HepG2 (cell line): ENCODE measurements around the gene LATS2. TPM values are rescaled to one million over a fixed set of nuclear protein-coding genes. Genes with fewer than 3 reads are reported as not detected.

Experiments
- ATAC-seq: fragments of 200-7000 bp; cut with Tn5 transposase; 3 replicates; pipeline ENCODE4 v1.9.1; 2020; ENCODE audit warnings: mild to moderate bottlenecking, moderate library complexity
- BruUV-seq: library from RNA; stranded (reverse); fragments of 400-500 nt; replicated peaks from 2 replicates; lab custom pipeline; 2021; lab: Mats Ljungman, UMichigan
- CTCF ChIA-PET: fragments of 300-600 bp; formaldehyde crosslinking; extraction: SDS; loops from one replicate; lab custom pipeline; 2021; ENCODE audit warnings: low total read pairs, inconsistent platforms, low intra/inter-chr PET ratio; lab: Yijun Ruan, JAX
- POLR2A ChIA-PET: fragments of 350-600 bp; sonication (Branson Sonifier 250); formaldehyde crosslinking; loops from one replicate; lab custom pipeline; 2020; ENCODE audit warnings: antibody characterized with exemption, inconsistent platforms; lab: Yijun Ruan, JAX
- DNase-seq: peaks from one replicate; pipeline ENCODE4 v3.0.0-alpha.2; 2015; ENCODE audit warnings: low spot score
- FAIRE-seq: peaks from 3 replicates; lab custom pipeline; 2011; peaks lifted over from hg19 to GRCh38; lab: Jason Lieb, UNC
- H2AFZ ChIP-seq: one replicate; pipeline ENCODE4 v1.6.1; 2011; ENCODE audit warnings: low read length, inconsistent platforms
- H3K27ac ChIP-seq: fragments of 300-600 bp; 3 replicates; pipeline ENCODE4 v1.8.0; 2011; ENCODE audit warnings: mixed run types, mild to moderate bottlenecking, mixed read lengths, low read length, inconsistent platforms; ENCODE audit not compliant: insufficient read depth; ENCODE audit errors: extremely low read length
- H3K27me3 ChIP-seq, 2 experiments: fragments of 200-600 bp in 1 of 2; 2 replicates in 1 of 2; 3 replicates in 1 of 2; pipeline versions ENCODE4 v1.6.0 to v1.8.0; 2011; ENCODE audit warnings: low read length in 2 of 2, mild to moderate bottlenecking in 2 of 2, moderate library complexity in 2 of 2, inconsistent platforms in 1 of 2; ENCODE audit not compliant: insufficient read depth in 2 of 2, control insufficient read depth in 1 of 2
- H3K36me3 ChIP-seq, 2 experiments: fragments of 200-600 bp in 1 of 2; replicated peaks in 1 of 2; 2 replicates in 1 of 2; 3 replicates in 1 of 2; pipeline versions ENCODE4 v1.5.1 to v1.8.0; 2011; ENCODE audit warnings: low read length in 2 of 2, inconsistent platforms in 1 of 2; ENCODE audit not compliant: insufficient read depth in 2 of 2, control insufficient read depth in 1 of 2
- H3K4me1 ChIP-seq: 2 replicates; pipeline ENCODE4 v1.5.1; 2012; ENCODE audit warnings: low read length, inconsistent platforms; ENCODE audit not compliant: insufficient read depth
- H3K4me2 ChIP-seq: 2 replicates; pipeline ENCODE4 v1.6.0; 2011; ENCODE audit warnings: low read depth, low read length, inconsistent platforms
- H3K4me3 ChIP-seq, 3 experiments: fragments of 200-600 bp in 1 of 3; sonication (generic), shearing (Covaris generic) in 1 of 3; replicated peaks in 1 of 3; 2 replicates each; pipeline ENCODE4 v1.5.1; 2011 to 2016; ENCODE audit warnings: low read length in 3 of 3, inconsistent platforms in 2 of 3, low read depth in 2 of 3, mild to moderate bottlenecking in 2 of 3, control low read depth in 1 of 3, mixed read lengths in 1 of 3; ENCODE audit not compliant: insufficient read depth in 1 of 3
- H3K79me2 ChIP-seq: one replicate; pipeline ENCODE4 v1.6.1; 2011; ENCODE audit warnings: low read length, inconsistent platforms; ENCODE audit not compliant: insufficient read depth
- H3K9ac ChIP-seq: 2 replicates; pipeline ENCODE4 v1.6.0; 2011; ENCODE audit warnings: mild to moderate bottlenecking, low read depth, low read length, inconsistent platforms; ENCODE audit not compliant: insufficient read depth
- H3K9me3 ChIP-seq: 2 replicates; pipeline ENCODE4 v1.5.1; 2012; ENCODE audit warnings: mild to moderate bottlenecking, low read length
- H4K20me1 ChIP-seq: 2 replicates; pipeline ENCODE4 v1.6.0; 2011; ENCODE audit warnings: inconsistent platforms, mild to moderate bottlenecking, low read length, moderate library complexity; ENCODE audit not compliant: insufficient read depth
- ATM ChIP-seq: fragments of 450-650 bp; IDR thresholded peaks from 2 replicates; pipeline ENCODE4 v1.7.1; 2017; ENCODE audit warnings: mild to moderate bottlenecking, borderline replicate concordance
- IKZF4 ChIP-seq: sonication (generic); formaldehyde crosslinking; IDR thresholded peaks from 2 replicates; pipeline ENCODE4 v1.5.1; 2020; ENCODE audit warnings: borderline replicate concordance, mild to moderate bottlenecking, low read depth, missing genetic modification reagents; ENCODE audit errors: not compliant biosample characterization
- PHF5A ChIP-seq: IDR thresholded peaks from one replicate; pipeline ENCODE4 v1.6.1; 2018; ENCODE audit warnings: low read depth, missing genetic modification reagents; ENCODE audit not compliant: unreplicated experiment
- SNAPC4 ChIP-seq: sonication (generic); formaldehyde crosslinking; IDR thresholded peaks from 2 replicates; pipeline ENCODE4 v1.4.0; 2020; ENCODE audit warnings: mild to moderate bottlenecking, missing genetic modification reagents
- SOX5 ChIP-seq: IDR thresholded peaks from 2 replicates; pipeline ENCODE4 v1.6.1; 2016; ENCODE audit warnings: borderline replicate concordance
- ZNF234 ChIP-seq: sonication (generic); formaldehyde crosslinking; conservative IDR thresholded peaks from 2 replicates; pipeline ENCODE4 v1.5.1; 2020; ENCODE audit warnings: mild to moderate bottlenecking, missing genetic modification reagents
- ZNF317 ChIP-seq: sonication (generic); formaldehyde crosslinking; IDR thresholded peaks from 2 replicates; pipeline ENCODE4 v1.5.0; 2020; ENCODE audit warnings: mild to moderate bottlenecking, missing genetic modification reagents
- ZNF44 ChIP-seq: sonication (generic); formaldehyde crosslinking; IDR thresholded peaks from 2 replicates; pipeline ENCODE4 v1.5.1; 2020; ENCODE audit warnings: mild to moderate bottlenecking, missing genetic modification reagents
- ZNF556 ChIP-seq: sonication (generic); formaldehyde crosslinking; IDR thresholded peaks from 2 replicates; pipeline ENCODE4 v1.4.0; 2020; ENCODE audit warnings: mild to moderate bottlenecking, missing genetic modification reagents, borderline replicate concordance
- WGBS: methylation state at CpG from one replicate; pipeline ENCODE4 v1.1.6; 2017; ENCODE audit warnings: low lambda C conversion rate; 5-methylcytosine and 5-hydroxymethylcytosine counted together
- in situ Hi-C: cut with HindIII; loops from 2 replicates; pipeline ENCODE4 v1.10.0; 2017; ENCODE audit warnings: low pct_unique_long_range_greater_than_20kb; ENCODE audit not compliant: extremely low pct_ligation_motif_present
- intact Hi-C: fragments of 100-400 bp; cut with micrococcal nuclease; formaldehyde crosslinking; loops from one replicate; pipeline ENCODE4 v1.10.0; 2022; ENCODE audit not compliant: unreplicated experiment
- polyA plus RNA-seq, 8 experiments: library from polyadenylated mRNA; depleted of rRNA in 3 of 8; stranded (reverse) in 7 of 8; unstranded in 1 of 8; fragments of >200 nt; fragmentation: Illumina TruSeq in 4 of 8; extraction: Trizol in 4 of 8; gene quantifications; 2 replicates each; pipeline versions ENCODE4 v1.2.1 to v1.2.3, GENCODE V29; 2011 to 2016; ENCODE audit warnings: low read depth in 4 of 8, missing spikeins in 1 of 8, mixed read lengths in 1 of 8; ENCODE audit not compliant: insufficient read depth in 1 of 8
- total RNA-seq, 5 experiments: library from RNA; depleted of rRNA; stranded (reverse); fragments of >200 nt; fragmentation: Illumina TruSeq; extraction: Trizol; gene quantifications; 2 replicates each; pipeline ENCODE4 v1.2.3, GENCODE V29; 2016; ENCODE audit warnings: low read depth in 1 of 5

Gene LATS2
- total and polyA plus RNA-seq, 2 of the 13 experiments (the other 11 are each of a cell fraction or from before 2014, with no cell fraction given), result 7.3 to 8.5 TPM

GRCh38 chr13:20969182-20969581, 92.2 kb downstream of the LATS2 start (continued):
- TF ChIP-seq SNAPC4, result no peak
- no peak for TF ChIP-seq ATM
- no peak for TF ChIP-seq IKZF4
- no peak for TF ChIP-seq ZNF234
- no peak for TF ChIP-seq PHF5A (CRISPR knock-in tag)

- CTCF ChIA-PET, result no interaction called here
- Histone ChIP-seq H3K27ac (no peak overlapping the region), H3K9ac (no peak overlapping the region), H3K36me3 (peaks cover 3 to 7% of the 10 kb centered on the region in 2 experiments; a peak in 3 of 5 replicates), H3K27me3 (no peaks in the 10 kb centered on the region), H3K79me2 (no peaks in the 10 kb centered on the region), H3K9me3 (no peaks in the 10 kb centered on the region), H3K4me3 (no peak overlapping the region), H3K4me1 (peaks cover 24% of the 10 kb centered on the region), H2AFZ (no peak overlapping the region), H4K20me1 (no peaks in the 10 kb centered on the region), H3K4me2 (no peak overlapping the region)
- POLR2A ChIA-PET, result no interaction called here
- DNase-seq (no peak), FAIRE-seq (no peak), ATAC-seq (no peak)
- no TSS peak for BruUV-seq
- intact Hi-C loops (no loop called here), in situ Hi-C loops (no loop called here)
- WGBS, result 83% methylated on average over 2 of the region's 2 CpGs
- TF ChIP-seq ZNF556 (CRISPR knock-in tag), result no peak
- peak; percentile 48; the same call in 1 of the 2 replicates for TF ChIP-seq ZNF317
- TF ChIP-seq ZNF44 (CRISPR knock-in tag), result no peak
- no peak for TF ChIP-seq SOX5 (CRISPR knock-in tag)
Measured at GRCh38 chr13:20968745-20969144, 92.6 kb downstream of the LATS2 start.
